Uterus (tissue), 4 donors: ENCODE results near the gene PTPRC. TPM values are rescaled to one million over a fixed set of nuclear protein-coding genes. Genes with fewer than 3 reads are reported as not detected.
"Not testable (repeated sequence)": the region's sequence is repeated elsewhere in the genome, so short reads cannot be mapped to it uniquely, and the experiment has no call there.

Experiments used
- DNase-seq, 2 donors: peaks; one replicate each; pipeline ENCODE4 v3.0.0-alpha.2; 2019 to 2020
- H3K27ac ChIP-seq, 2 donors: fragments of 200-600 bp; sonication (generic); 1 replicate in 1 of 2; 2 replicates in 1 of 2; pipeline ENCODE4 v1.5.1; 2016 to 2018
- H3K27me3 ChIP-seq, 2 donors: fragments of 200-600 bp; sonication (generic); one replicate each; pipeline ENCODE4 v1.5.1; 2018 to 2019; ENCODE audit warnings: control low read depth in 1 of 2
- H3K36me3 ChIP-seq, 2 donors: fragments of 200-600 bp; sonication (generic); one replicate each; pipeline ENCODE4 v1.5.1; 2019; ENCODE audit warnings: control low read depth in 1 of 2
- H3K4me1 ChIP-seq, 2 donors: fragments of 200-600 bp; sonication (generic); one replicate each; pipeline ENCODE4 v1.5.1; 2018 to 2019; ENCODE audit warnings: control low read depth in 1 of 2
- H3K4me3 ChIP-seq, 2 donors: fragments of 200-600 bp; sonication (generic); 1 replicate in 1 of 2; 2 replicates in 1 of 2; pipeline ENCODE4 v1.5.1; 2018 to 2019; ENCODE audit warnings: mild to moderate bottlenecking in 1 of 2
- H3K9me3 ChIP-seq, 2 donors: fragments of 200-600 bp; sonication (generic); one replicate each; pipeline ENCODE4 v1.5.1; 2019; ENCODE audit warnings: control low read depth in 1 of 2
- POLR2A ChIP-seq, 2 donors: fragments of 450-650 bp; IDR thresholded peaks; one replicate each; pipeline ENCODE4 v1.6.1; 2016; ENCODE audit warnings: antibody characterized with exemption in 2 of 2, mild to moderate bottlenecking in 1 of 2, moderate library complexity in 1 of 2
- intact Hi-C: fragments of 100-400 bp; cut with DNase I; formaldehyde crosslinking; loops from one replicate; pipeline ENCODE4 v1.15.1; 2023; ENCODE audit warnings: low total_unique reads
- total RNA-seq, 4 donors: library from RNA; depleted of rRNA in 3 of 4; stranded (reverse); fragments of >200 nt in 3 of 4; gene quantifications; one replicate each; pipeline versions ENCODE4 v1.1.0 to v1.2.4, GENCODE V29; 2014 to 2023
- TF ChIP-seq, protein P1 (sequence below), 4 experiments: fragments of 200-600 bp in 2 of 4; fragments of 450-650 bp in 2 of 4; sonication (generic) in 2 of 4; IDR thresholded peaks; one replicate each; pipeline ENCODE4 v1.5.1; 2016 to 2019; ENCODE audit warnings: antibody characterized with exemption in 4 of 4, mild to moderate bottlenecking in 2 of 4, moderate library complexity in 1 of 4
- donor health status: DM: yes; HTN: yes; CAD: no.

The PTPRC gene
- total RNA-seq, 4 donors from 2014 or later = 12.7 to 28.7 (median 16.3) TPM

DNA sequence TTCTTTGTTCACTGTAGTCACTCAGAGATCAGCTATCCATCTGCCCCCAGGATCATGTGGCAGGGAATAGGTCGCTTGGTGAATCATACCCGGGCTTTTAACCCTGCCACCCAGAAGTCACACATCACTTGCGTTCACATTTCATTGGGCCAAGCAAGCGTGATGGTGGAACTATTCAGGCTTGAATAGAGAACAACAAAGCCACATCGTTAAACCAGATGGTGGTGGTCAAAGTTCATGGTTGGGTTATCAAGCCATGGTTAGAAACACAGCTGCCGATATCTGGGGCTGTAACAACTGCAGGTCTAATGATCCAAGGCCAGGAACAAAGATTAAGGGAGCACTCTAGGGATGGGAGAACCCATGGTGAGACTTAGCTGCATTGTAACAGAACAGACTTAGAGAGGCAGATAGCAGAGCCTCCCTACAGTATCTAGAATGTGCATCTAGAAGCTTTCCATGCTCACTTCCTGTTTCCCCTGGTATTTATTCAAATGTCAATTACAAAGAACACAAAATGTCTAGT lies 40.0 kb upstream of the PTPRC start:
- H3K36me3 ChIP-seq = no peaks in the 10 kb centered on the region
- no peaks in the 10 kb centered on the region for H3K27me3 ChIP-seq
- H3K4me3 ChIP-seq = no peak overlapping the region
- no peaks in the 10 kb centered on the region for H3K9me3 ChIP-seq
- intact Hi-C loops = no loop called here
- TF ChIP-seq, protein P1, sequence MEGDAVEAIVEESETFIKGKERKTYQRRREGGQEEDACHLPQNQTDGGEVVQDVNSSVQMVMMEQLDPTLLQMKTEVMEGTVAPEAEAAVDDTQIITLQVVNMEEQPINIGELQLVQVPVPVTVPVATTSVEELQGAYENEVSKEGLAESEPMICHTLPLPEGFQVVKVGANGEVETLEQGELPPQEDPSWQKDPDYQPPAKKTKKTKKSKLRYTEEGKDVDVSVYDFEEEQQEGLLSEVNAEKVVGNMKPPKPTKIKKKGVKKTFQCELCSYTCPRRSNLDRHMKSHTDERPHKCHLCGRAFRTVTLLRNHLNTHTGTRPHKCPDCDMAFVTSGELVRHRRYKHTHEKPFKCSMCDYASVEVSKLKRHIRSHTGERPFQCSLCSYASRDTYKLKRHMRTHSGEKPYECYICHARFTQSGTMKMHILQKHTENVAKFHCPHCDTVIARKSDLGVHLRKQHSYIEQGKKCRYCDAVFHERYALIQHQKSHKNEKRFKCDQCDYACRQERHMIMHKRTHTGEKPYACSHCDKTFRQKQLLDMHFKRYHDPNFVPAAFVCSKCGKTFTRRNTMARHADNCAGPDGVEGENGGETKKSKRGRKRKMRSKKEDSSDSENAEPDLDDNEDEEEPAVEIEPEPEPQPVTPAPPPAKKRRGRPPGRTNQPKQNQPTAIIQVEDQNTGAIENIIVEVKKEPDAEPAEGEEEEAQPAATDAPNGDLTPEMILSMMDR (IDR thresholded peaks at IDR 0.05) = no peak
- TF ChIP-seq POLR2A (IDR thresholded peaks at IDR 0.05) = no peak
- no peaks in the 10 kb centered on the region for H3K4me1 ChIP-seq
- no peak overlapping the region for H3K27ac ChIP-seq
- no peak for DNase-seq

DNA sequence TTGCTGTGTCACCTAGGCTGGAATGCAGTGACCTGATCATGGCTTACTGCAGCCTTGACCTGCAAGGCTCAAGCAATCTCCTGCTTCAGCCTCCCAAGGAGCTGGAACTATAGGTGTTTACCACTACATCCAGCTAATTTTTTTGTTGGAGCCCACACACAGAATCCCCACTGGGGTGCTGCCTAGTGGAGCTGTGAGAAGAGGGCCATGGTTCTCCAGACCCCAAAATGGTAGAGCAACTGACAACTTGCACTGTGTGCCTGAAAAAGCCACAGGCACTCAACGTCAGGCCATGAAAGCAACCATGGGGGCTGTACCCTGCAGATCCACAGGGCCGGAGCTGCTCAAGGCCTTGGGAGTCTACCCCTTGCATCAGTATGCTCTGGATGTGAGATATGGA lies 39.1 kb upstream of the PTPRC start:
- intact Hi-C loops = no loop called here
- H3K4me1 ChIP-seq = no peaks in the 10 kb centered on the region
- no peaks in the 10 kb centered on the region for H3K36me3 ChIP-seq
- no peak for DNase-seq
- TF ChIP-seq, protein P1 (IDR thresholded peaks at IDR 0.05) = no peak
- no peak for TF ChIP-seq POLR2A (IDR thresholded peaks at IDR 0.05)
- no peaks in the 10 kb centered on the region for H3K27me3 ChIP-seq
- H3K4me3 ChIP-seq = no peak overlapping the region
- H3K9me3 ChIP-seq = no peaks in the 10 kb centered on the region
- no peak overlapping the region for H3K27ac ChIP-seq

DNA sequence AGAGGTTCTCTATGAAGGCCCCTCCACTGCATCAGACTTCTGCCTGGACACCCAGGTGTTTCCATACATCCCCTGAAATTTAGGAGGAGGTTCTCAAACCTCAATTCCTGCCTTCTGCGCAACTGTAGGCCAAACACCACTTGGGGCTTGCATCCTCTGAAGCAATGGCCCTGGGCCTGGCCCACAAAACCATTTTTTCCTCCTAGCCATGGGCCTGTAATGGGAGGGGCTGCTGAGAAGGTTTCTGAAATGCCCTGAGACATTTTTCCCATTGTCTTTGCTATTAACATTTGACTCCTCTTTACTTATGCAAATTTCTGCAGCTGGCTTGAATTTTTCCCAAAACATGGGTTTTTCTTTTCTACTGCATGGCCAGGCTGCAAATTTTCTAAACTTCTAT lies 37.9 kb upstream of the PTPRC start:
- H3K4me3 ChIP-seq = no peak overlapping the region
- no peaks in the 10 kb centered on the region for H3K4me1 ChIP-seq
- TF ChIP-seq, protein P1 (IDR thresholded peaks at IDR 0.05) = no peak
- TF ChIP-seq POLR2A (IDR thresholded peaks at IDR 0.05) = no peak
- intact Hi-C loops = no loop called here
- H3K9me3 ChIP-seq = no peaks in the 10 kb centered on the region
- no peaks in the 10 kb centered on the region for H3K36me3 ChIP-seq
- no peaks in the 10 kb centered on the region for H3K27me3 ChIP-seq
- DNase-seq = no peak
- H3K27ac ChIP-seq = no peak overlapping the region

DNA sequence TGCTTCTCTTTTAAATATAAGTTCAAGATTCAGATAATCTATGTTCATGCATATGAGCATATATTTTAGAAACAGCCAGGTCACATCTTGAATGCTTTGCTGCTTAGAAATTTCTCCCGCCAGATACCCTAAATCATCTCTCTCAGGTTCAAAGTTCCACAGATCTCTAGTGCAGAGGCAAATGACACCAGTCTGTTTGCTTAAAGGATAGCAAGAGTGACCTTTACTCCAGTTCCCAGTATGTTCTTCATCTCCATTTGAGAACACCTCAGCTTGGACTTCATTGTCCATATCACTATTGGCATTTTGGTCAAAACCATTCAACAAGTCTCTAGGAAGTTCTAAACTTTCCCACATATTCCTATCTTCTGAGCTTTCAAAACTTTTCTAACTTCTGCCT lies 37.5 kb upstream of the PTPRC start:
- H3K27me3 ChIP-seq, H3K27ac ChIP-seq, H3K9me3 ChIP-seq, intact Hi-C loops, H3K36me3 ChIP-seq, DNase-seq, H3K4me1 ChIP-seq, H3K4me3 ChIP-seq: not testable (repeated sequence)

DNA sequence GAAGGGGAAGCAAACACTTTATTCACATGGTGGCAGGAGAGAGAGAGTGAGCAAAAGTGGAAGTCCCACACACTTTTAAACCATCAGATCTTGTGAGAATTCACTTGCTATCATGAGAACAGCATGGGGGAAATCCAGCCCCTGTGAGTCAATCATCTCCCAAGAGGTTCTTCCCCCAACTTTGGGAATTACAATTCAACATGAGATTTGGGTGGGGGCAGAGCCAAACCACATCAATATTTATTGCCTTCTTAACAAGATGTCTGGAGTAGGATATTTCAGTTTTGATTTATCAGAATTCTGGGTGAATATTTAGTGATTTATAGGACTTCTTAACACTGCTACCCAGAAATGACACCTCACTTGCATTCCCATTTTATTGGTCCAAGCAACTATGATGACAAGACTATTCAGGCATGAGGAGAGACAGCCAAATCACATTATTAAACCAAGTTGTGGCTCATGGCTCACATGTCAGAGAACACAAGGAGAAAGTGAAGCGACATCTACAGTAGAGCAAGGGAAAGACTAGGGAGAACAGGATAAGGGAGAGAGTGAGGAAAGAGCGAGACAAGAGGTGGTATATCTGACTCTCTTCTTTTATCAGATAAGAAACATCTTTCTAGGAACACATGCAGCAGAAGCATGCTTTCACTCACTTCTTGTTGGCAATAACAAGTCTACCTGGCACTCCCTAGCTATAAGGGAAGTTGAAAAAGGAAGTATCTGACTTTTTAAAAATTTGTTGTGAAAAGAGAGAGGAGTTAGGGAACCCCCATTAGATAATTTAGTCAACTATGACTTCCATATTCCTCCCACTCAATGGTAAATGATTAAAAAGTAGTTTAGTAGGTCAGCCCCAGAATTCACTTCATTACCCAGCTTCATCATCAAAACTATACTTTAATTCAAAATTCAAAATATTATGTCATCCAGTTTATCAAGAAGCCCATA lies 36.6 kb upstream of the PTPRC start:
- H3K4me1 ChIP-seq = no peaks in the 10 kb centered on the region
- no peak for DNase-seq
- TF ChIP-seq, protein P1 (IDR thresholded peaks at IDR 0.05) = no peak
- TF ChIP-seq POLR2A (IDR thresholded peaks at IDR 0.05) = no peak
- no peaks in the 10 kb centered on the region for H3K9me3 ChIP-seq
- no peak overlapping the region for H3K4me3 ChIP-seq
- no peaks in the 10 kb centered on the region for H3K36me3 ChIP-seq
- H3K27me3 ChIP-seq = no peaks in the 10 kb centered on the region
- H3K27ac ChIP-seq = no peak overlapping the region
- intact Hi-C loops = no loop called here
